Activated gamma-delta T cell treated with Interleukin-2 at 50 U/mL for 16 hours (primary cell): ENCODE data around the gene DUSP7.

Experiments
- DNase-seq: peaks from one replicate; pipeline ENCODE4 v3.0.0-alpha.2; 2020

The DUSP7 gene

DNA sequence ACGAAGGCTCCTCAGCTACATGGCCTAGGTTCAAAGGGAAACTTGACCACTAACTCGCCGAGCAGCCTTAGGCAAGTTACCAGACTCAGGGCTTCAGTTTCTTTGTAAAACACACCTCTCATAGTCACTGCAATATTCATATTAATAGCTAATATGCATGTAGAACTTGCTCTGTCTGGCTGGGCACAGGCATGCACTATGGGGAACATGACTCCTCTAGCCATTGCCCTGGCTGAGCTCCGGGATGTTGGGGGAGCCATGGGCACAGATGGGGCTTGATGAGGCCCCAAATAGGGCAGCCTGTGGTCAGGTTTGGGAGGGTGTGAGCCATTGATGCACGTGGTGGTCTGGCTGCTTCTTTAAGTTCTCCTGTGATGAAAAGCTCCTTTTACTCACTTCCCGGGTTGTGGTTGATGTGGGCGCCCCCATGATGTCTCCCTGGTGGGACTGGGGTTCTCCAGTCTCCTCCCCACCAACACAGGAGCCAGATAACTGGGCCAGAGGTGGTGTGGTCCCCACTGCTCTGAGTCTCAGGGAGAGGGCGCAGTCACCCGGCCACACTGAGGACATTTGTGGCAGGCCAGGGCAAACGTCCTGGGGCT, 29.4 kb upstream of the DUSP7 start:
- DNase-seq, result peak; percentile 15

DNA sequence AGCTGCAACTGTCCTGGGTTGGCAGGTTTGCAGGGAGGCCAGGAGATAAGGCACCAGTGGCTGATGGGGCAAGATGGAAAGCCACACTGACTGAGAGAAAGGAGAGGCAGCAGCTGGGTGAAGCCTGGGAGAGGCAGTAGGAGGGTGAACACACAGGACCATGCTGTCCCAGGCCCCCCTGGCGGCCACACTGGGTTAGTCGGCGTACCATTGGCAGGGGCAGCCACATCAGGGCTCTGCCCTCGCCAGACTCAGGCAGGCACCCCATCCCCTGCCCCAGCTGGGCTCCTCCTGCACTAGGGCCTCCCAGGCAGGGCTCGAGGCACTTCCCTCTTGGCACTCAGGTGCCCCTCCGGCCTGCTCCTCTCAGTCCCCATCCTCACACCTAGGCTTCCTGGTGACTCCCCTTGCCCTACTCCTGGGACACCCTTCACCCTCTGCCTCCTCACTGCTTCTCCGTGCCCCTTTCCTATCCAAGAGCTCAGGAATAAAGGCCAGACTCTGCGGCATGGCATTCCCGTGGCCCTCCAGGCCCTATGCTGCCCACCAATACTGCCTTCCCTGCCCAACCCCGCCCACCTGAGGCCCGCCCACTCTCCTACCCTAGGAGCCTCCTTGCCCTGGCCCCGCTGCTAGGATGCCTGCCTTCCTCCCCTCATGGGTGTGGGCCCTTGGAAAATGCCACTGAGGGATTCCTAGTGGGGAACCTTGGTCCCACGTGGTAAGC, 28.7 kb upstream of the DUSP7 start:
- DNase-seq, result no peak

DNA sequence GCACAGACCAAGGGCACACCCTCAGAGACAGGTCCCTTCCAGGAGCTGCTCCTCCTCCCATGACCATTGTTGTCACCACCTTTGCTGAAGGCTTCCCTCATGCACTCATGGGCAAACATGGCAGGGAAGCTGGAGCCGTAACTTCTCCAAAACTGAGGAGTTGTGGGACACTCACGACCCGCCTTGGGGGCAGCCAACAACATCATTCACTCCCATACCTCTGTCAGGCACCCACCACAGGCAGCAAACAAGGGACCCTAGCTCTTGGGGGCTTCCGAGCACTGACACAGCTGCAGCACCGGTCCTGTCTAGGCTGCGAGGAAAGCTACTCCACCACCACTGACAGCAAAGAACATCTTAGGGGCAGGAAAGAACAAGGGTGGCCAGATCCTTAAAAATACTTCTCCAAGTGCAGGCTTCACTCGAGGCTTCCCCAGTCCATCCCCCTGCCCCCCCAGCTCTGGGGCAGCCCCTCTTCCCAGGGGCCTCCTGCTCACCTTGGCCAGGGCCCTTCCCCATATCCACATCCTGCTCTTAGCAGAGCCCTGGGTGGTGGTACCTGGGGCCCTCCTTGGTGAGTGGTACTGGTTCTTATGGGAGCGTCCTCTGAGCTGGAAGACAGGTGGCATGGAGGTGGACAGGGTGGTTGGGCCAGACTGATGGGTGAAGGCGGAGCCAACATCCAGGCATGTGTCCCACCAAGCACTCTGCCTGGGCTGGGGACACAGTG, 28.0 kb upstream of the DUSP7 start:
- no peak for DNase-seq

DNA sequence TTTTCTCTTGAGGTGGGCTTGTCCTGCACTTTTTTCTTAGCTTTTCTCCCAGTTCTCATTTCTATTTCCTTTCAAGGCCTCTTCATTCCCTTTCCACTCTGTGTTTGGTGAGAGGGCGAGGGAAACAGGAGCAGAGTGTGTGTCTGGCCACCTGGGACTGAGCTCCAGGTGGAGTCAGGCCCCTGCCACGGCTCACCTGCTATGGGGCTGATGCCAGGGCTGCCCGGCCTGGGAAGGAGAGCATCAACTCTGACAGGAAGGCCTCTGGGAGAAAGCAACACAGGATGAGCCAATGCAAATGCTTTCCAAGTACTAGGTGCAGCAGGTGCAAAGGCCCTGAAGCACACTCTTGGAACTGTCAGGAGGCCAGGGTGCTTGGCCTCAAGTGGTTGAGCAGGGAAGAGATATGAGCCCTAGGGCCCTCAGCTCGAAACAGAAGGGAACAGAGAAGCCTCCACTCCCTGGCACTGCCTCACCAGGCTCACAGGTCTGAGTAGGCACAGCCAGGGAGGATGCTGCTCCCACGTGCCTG, 27.3 kb upstream of the DUSP7 start:
- DNase-seq, result no peak

DNA sequence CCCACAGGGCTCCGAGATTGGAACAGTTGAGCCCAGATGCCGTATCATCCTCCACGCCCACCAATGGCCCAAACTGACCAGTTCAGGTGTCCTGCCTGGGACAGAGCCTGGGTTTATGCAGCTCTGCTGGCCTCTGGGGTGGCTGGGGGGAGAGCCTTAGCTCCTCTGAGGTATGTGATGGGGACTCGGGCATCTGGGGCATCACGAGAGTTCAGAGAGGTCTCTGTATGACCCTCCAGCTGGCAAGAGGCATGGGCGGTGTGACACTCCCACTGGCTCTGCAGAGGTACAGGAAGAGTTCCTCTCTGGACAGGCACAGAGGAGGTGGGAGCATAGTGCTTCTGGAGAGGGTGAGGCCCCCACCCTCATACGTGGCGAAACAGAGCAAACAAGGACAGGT, 26.6 kb upstream of the DUSP7 start:
- DNase-seq, result no peak

DNA sequence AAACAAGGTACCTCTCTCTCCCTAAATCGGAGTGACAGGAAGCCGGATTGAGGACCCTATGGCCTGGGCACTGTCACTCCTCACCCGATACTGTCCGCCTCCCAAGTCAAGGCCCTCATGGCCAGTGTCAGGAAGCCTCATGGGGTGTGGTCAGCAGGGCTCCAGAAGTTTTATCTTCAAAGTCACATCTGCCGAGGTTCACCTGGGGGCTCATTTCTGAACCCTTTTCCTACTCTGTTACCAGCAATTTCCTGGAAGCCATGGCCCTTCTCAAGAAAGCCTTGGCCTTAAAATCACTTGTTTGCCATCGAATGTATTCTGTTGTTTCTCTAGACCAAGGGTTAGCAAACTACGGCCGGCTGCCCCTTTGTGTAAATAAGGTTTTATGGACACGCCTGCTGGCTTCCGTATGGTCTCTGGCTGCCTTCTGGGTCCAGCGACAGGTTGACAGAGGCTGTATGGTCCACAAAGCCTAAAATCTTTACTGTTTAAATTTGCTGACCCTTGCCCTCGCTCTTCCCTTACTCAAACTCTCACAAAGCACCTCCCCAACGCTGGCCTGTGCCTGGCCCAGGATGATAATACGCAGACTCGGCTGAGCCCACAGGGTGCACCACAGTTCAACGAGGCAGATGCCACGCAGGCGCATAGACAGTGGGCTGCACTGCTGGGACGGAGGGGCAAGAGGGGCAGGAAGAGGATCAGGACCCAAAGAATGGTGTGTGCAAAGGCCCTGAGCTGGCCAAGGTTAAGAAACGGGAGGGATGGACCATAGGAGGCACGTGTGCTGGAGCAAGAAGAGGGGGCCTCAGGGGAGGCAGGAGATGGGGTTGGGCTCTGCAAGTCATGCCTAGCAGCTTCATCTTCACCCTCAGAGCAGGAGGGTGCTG, 24.7 kb upstream of the DUSP7 start:
- no peak for DNase-seq

DNA sequence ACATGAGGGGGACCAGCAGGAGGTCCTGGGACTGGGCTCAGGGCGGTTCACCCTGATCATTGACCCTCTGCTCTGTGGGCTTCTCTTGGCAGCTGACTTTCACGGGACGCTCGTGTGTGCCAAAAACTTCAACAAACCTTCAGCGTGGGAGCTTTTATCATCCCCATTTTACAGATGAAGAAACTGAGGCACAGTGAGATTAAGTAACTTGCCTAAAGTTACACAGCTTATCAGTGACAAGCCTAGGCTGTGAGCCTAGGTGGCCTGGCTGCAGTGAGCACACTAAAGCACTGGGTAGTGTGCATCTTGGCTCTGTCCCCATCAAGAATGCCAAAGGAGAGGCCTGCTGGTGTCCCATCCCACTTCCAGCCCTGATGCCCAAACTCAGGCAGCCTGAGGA, 23.6 kb upstream of the DUSP7 start:
- DNase-seq, result no peak

DNA sequence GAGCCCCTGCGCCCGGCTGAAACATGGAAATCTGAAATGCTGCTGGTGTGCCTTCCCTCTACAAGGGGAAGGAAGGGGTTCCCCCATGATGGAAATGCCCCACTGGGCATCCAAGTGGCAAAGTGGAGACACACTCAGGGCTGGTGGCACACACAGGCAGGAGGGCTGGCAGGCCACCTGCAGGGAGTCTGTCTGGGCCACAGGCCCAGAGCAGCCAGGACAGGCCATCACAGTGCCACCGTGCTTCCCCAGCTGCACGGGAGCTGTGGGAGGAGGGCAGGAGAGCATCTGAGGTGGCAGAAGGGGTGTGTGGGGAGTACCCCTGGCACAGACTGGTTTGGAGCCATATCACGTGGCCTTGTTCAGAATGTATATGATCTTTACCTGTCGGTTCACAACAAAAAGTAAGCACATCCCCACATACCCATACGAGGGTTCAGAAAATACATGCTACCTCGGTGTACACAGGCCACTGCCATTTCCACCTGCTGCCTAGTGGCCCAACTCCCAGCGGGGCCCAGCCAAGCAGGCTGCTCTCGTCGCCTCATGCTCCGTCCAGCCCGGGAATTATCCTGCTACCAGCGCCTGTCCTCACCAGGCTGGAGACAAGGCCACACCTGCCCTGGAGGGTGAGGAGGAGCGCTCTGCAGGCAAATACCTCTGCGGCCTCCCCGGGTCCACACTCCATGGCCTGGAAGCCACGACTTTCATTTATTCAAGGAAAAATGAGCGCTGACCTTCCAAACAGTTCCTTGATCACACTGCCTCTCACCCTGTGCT, 22.6 kb upstream of the DUSP7 start:
- no peak for DNase-seq

DNA sequence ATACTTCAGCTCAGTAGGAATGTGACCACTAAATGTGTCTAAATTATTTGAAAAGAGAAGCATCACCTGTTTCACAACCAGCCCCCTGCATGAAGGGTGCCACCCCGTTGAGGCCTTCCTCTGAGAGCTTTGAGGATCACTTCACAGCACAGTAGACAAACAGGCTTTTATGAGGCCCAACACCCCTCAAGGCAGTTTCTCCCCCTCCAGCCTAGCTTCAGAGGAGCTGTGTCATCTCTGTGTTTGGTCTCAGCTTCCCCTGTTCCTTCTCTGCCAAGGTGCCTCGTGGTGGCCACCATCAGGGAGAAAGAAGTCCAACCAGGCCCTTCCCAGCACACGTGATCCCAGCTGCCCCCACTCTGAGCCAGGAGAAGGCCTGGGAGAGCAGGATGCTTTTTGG, 21.6 kb upstream of the DUSP7 start:
- no peak for DNase-seq

DNA sequence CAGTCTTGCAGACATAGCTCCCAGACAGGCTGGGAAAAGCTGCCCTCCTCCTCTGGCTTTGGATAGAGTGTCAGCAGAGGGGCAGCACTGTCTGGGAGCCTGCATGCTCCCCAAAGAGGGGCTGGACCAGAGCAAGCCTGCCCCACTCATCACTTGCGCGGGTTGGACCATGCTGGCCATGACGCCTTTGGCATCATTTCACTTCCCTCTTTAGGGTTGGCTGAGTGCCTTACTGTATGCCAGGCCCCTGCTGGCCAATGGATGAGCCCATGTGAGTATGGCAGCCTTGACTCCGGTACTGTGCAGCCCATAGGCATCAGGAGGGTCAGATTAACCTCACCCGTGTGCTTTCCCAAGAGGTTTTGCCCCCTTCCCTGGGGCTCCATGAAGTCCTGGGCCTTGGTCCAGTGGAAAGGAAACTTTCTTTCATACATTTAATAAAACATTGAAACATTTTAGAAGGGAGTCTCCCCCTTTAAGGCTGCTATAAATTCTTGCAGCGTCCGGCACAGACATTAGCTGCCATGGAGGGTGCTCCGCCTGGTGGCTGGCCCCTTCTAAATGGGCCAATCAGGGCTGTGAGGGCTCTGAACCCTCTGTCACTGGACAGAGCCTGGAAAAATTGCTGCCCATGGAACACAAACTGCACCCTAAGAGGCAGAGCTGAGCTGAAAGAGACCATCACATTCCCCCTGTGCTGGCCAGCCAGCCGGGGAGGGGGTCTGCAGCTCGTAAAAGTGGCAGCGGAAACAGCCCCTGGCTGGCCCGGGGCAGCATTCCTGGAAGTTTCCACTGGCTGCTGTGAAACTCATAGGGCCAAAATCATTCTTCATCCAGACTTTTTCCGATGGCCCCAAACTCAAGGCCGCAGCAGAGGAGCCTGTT, 20.8 kb upstream of the DUSP7 start:
- no peak for DNase-seq

DNA sequence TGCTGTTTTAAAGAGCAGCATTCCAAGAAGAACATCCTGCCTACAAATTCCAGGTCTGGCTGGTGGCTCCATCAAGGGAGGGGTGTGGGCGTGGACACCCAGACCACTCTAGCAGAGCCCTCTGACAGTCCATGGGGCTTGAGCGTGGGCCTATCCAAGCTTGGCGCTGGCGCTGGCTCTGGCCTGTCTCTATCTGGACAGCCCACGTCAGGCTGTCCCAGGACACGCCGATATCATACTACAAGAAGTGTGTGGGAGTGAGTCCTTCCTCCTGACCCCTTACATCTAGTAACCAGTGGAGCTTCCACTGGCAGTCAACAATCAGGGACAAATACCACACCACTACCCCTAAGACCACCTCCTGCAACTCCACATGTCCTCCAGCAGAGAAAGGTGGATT, 17.1 kb upstream of the DUSP7 start:
- no peak for DNase-seq

DNA sequence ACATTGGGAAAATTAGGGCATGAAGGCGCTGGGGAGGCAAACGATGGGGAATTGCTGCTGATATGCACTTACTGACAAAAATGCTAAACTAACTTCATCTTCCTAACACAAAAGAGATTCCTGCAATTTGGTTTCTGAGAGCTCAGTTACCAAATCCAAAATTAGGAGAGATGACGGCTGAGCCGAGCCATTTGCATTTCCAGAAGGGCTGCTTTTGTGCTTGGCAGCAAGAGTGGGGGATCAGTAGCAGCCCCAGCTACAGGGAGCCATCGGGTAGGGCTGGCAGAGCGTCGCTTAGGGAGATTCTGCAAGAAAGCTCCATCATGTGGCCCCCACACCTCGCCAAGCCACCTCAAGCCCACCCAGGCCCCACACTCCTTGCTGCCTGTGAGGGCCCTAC, 16.1 kb upstream of the DUSP7 start:
- DNase-seq, result no peak

DNA sequence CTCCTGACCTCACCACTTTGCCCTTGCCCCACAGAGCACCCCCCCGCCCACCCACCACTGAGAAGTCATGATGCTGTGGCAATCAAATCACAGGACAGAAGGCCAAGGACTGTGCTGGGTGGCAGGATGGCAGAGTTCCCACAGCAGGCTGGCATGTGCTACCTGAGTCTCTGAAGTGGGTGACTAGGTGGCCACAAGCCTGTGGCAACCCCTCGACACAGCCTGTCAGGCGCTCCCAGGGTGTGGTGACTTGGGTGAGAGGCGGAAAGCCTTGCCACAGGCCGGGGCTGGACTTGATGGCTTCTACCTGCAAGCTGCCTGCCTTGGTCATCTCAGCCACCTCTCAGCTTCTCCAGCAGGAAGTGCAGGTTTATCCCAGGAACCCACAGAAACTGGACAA, 15.6 kb upstream of the DUSP7 start:
- DNase-seq, result peak; percentile 13

DNA sequence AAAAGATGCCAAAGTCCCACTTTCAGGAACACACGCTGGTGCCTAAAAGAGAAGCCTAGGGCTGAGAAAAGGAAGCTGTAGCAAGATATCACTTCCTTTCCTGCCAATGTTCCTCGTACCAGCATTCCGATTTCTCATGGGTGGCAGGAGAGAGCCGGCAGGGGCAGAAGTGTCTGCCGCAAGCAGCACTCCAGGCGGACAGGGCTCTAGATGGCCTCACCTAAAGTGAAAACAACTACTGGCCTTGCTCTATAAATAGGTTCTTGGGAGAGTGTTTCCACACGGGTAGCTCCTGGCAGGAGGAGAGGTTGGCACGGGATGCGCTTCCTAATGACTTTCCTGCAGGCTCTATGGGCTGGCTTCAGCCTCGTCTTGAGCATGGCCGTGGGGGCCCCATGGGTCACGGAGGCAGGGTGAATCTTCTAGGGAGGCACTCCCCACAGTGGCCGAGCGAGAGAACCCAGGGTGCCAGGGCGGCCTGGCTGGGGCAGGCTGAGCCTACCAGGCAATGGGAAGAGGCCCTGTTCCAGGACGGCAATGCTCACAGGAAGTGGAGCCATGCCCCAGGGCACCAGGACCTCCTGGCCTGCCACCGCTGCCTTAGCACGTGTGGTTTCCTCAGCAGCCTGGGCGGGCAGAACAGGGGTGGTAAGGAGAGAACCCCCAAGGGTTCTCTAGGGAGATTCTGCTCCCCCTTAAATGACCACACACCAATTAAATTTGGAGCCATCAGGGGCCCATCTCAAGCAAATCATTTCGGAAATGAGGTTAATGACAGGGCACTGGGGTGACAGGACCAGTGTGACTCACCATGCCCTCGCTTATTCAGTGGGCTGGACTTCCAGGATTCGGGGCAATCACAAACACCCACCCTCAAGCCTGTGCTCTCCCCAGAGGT, 14.6 kb upstream of the DUSP7 start:
- DNase-seq, result no peak

DNA sequence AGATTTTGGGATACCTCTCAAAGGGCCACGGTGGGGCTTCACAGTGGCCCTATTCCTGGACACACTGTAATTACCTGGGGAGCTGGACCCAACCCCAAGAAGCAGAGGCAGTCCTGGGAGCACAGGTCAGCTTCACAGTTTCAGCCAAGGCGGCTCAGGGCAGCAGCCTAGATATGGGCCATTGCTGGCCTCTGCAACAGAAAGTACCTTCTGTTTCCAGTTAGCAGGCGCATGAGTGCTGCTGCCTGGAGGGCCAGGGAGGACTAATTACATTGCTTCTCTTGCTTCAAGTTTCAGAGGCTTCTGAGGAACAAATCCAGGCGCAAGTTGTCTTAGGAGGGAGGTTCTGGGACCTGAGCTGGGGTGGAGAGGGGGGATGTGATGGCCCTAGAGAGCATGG, 13.5 kb upstream of the DUSP7 start:
- DNase-seq, result no peak

DNA sequence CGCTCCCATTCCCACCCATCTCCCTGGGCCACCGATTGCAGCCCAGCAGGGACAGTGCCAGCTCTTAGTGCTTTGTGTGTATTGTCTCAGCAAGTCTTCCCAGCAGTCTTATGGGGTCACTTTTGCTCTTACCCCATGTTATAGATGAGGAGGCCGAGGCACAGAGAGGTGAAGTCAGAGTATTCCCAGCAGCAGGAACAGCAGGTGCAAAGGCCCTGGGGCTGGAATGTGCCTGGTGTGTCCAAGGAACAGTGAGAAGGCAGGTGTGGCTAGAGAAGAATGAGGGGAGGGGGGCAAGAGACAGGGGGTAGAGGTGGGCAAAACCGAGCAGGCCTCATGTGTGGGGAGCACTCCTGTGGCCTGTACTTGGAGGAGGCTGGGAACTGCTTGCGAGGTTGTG, 12.8 kb upstream of the DUSP7 start:
- DNase-seq, result no peak

DNA sequence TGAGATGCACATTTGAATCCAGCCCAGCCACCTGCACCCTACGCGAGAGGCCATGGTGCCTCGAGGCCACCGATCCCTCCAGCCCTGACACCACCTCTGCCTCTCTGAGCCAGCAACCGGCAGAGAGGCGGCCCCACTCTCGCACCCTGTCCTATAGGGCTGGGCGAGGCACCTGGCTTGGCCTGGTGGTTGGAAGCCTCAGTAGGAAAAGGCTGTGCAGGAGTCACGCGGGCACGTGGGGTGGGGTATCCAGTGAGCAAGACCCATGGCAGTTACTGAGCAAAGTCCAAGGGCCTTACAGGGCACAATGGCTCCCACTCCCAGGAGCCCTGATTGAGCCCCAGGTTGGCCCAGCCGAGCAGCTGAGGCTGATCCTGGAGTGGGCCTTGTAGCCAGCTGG, 12.4 kb upstream of the DUSP7 start:
- no peak for DNase-seq

DNA sequence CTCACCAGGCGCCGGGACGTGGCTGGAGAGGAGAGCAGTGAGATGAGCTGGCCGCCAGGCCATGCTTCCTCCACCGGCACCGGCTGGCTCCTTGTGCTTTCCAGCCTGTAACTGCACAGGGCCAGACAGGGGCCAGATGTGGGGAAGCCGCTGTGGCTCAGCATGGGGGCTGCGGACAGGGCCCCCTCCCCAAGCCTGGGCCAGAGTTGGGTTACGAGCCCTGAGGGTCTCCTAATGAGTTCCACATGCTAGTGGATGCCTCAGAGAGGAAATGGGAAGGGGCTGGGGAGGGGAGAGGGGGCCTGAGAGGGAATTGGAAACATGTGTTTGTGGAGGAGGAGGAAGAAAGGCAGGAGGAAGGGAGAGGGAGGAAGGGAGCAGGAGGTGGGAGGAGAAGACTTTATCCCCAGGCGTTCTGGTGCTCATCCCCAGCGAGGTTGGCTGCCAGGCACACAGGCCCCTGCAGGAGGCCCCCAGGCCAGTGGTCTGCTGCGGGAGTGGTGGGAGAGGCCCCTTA, 11.7 kb upstream of the DUSP7 start:
- DNase-seq, result no peak

DNA sequence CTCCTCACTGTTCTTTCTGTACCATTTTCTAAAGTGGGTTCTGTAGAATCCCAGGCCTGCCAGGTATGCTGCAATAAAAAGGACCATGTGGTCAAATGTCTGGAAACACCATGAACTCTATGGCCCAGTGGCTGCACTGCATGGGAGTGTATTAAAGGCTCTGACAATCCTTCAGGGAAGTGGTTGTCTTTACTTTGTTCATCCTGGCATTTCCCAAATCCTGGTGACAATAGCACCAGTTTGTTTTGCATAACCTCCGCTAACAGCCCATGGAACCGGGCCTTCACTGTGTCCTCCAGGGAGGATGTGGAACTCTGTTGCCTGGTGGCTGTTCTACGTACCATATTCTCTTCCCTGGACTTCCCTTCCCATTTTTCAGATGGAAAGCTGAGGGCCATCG, 11.2 kb upstream of the DUSP7 start:
- DNase-seq, result no peak

DNA sequence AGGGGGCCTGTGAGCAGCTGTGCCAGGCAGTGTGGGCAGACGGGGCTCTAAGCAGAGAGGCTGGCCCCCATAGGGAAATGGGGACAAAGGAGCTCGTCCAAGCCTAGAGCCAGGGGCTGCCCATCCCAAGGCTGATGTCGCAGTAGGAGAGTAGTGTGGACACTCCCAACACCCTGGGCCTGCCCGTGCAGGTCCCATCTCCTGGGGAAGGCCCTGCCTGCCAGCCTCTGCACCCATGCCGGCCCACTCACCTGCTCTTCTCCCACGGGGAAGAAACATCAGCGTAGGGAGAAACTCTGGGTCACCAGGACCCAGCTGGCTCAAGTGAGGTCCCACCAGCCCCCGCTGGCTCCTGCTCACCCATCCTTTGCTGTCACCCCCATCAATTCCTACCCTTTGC, 10.7 kb upstream of the DUSP7 start:
- no peak for DNase-seq
